ENCODE measurements around the gene ST3GAL4. TPM values are rescaled to one million over a fixed set of nuclear protein-coding genes. Genes with fewer than 3 reads are reported as not detected.

Gene ST3GAL4
- polyA plus RNA-seq, 6 donors from 2014 or later: 0.32 to 1.3 (median 1.2) TPM; not detected in 3

GRCh38 chr11:126407101-126407521 lies 51.6 kb downstream of the ST3GAL4 start:
- no peak for DNase-seq
- H3K27me3 Mint-ChIP-seq: peaks cover 0 to 1% (median 0%) of the 10 kb centered on the region in 3 donors
- no peaks in the 10 kb centered on the region for H3K36me3 Mint-ChIP-seq
- no peak for ATAC-seq (ENCODE audit: low read depth in 2 of 2)
- H3K9me3 Mint-ChIP-seq: no peaks in the 10 kb centered on the region
- peak overlapping the region in 1 of 6 donors; percentile 78 for H3K27ac Mint-ChIP-seq
- no peaks in the 10 kb centered on the region for H3K4me1 Mint-ChIP-seq
- H3K4me3 Mint-ChIP-seq: no peak overlapping the region

DNA sequence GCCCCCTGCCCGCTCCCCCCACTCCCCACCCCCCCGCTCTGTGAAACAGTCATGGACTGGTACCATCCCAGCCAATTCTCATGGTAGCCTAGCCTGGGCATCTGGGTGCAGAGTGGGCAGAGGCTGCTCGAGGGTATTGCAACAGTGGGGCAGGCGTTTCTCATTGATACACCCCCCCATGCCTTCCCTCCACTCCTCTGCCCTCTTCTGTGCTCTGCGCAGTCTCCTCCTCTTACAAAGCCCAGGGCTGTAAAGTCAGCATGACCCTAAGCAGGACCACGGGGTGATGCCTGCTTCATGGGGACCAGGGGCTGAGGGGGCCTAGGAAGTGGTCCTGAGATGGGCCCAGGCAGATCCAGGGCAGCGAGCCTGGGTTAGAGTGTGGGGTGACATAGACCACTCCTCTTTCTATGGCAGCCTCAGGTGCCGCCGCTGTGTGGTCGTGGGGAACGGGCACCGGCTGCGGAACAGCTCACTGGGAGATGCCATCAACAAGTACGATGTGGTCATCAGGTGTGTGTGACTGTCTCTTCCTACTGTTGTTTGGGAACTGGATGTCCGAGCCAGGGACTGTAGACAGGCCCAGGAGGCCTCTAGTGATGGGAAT lies 52.3 kb downstream of the ST3GAL4 start:
- Mint-ChIP-seq H3K4me3 (no peak overlapping the region), H3K36me3 (no peaks in the 10 kb centered on the region), H3K9me3 (no peaks in the 10 kb centered on the region), H3K4me1 (no peaks in the 10 kb centered on the region), H3K27ac (peak overlapping the region in 2 of 6 donors; percentile 41 to 47), H3K27me3 (no peaks in the 10 kb centered on the region)
- no peak for DNase-seq
- ATAC-seq (ENCODE audit: low read depth in 2 of 2): no peak

DNA sequence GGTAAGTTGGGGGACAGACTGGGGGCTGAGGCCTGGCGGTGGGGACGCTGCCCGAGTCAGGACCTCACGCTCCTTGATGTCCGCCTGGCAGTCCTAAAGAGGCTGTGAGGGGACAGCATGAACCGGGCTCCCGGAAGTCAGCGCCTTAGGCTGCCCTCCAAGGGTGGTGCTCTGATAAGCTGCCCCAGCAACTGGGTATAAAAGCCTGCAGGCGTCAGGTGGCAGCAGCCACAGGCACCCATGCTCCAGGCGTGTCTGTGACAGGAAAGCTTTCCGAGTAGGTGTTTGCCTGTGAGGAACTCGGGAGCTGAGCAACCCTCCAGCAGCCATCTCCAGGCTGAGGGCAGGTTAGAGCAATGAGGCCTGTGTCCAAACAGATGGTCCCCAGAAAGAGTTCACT lies 53.0 kb downstream of the ST3GAL4 start:
- H3K27ac Mint-ChIP-seq: peak overlapping the region in 1 of 6 donors; percentile 31

DNA sequence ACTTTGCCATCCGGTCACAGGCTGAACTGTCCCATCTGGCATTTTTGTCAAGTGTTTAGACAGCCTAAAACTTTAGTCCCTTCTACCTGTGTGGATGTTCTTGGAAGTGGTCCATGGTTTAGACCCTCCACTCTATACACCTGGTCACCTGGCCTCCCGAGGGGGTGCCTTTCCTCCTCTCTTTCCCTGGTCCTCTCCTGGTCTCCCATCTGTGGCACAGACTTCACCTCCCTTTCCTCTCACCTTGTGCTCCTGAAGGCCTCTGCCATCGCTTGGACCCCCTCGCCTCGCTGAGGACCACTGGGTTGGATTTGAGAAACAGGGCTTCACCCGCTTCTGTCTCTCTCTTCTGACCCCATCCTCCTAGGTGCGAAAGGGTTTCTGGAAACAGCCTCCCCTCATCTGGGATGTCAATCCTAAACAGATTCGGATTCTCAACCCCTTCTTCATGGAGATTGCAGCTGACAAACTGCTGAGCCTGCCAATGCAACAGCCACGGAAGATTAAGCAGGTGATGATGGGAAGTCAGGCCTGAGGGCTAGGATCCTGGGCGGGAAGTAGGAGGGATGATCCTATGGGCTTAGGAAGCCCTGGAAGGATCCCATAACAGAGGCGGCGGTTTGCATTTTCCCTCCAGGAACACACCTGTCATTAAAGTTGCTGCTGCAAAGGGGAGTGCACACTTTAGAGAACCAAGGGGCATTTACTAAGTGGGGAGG lies 53.6 kb downstream of the ST3GAL4 start:
- Mint-ChIP-seq H3K36me3 (no peaks in the 10 kb centered on the region), H3K4me3 (no peak overlapping the region), H3K27me3 (no peaks in the 10 kb centered on the region), H3K4me1 (no peaks in the 10 kb centered on the region), H3K27ac (peak overlapping the region in 1 of 6 donors; percentile 19), H3K9me3 (no peaks in the 10 kb centered on the region)
- DNase-seq (no peak), ATAC-seq (ENCODE audit: low read depth in 2 of 2) (no peak)

More for the DNA sequence above, 53.0 kb downstream of the ST3GAL4 start:
- ATAC-seq (ENCODE audit: low read depth in 2 of 2): no peak
- Mint-ChIP-seq H3K4me1 (no peaks in the 10 kb centered on the region), H3K36me3 (no peaks in the 10 kb centered on the region), H3K9me3 (no peaks in the 10 kb centered on the region), H3K27me3 (no peaks in the 10 kb centered on the region), H3K4me3 (no peak overlapping the region)
- DNase-seq: no peak

DNA sequence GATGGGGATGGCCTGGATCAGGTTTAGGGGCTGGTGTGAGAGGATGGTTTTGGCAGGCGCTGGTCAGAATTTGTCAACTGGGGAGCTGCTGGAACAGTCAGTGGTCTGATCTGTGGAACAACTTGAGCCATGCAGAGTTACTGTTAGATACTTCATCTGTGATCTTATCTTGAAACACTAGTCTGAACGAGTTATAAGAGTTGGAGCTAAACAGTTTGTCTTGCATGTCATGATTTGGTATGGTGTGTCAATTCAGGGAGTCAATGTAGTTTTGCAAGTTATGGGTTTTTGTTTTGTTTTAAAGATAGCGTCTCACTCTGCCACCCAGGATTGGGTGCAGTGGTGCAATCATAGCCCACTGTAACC lies 54.1 kb downstream of the ST3GAL4 start:
- Mint-ChIP-seq H3K4me1 (no peaks in the 10 kb centered on the region), H3K27ac (peak overlapping the region in 1 of 6 donors; percentile 19), H3K4me3 (no peak overlapping the region), H3K36me3 (no peaks in the 10 kb centered on the region), H3K27me3 (peaks cover 0 to 1% (median 0%) of the 10 kb centered on the region in 3 donors), H3K9me3 (no peaks in the 10 kb centered on the region)
- ATAC-seq (ENCODE audit: low read depth in 2 of 2): no peak
- no peak for DNase-seq

DNA sequence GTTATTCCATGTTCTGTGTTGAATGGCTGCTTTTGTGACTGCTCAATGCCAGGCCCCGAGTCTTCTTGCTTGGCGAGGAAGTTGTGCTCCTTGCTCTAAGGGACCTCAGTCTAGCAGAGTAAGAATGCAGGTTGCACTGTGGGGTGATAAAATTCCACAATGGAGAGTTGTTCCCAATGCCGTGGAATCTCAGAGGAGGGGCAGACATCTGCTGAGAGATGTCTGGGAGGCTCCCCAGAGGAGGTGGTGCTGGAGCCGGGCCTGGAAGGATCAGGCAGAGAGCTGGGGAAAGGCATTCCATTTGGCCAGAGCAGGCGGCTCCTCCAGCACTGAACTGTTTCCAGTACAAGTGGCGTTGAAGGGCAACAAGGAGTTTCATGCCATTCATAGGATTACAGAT lies 55.2 kb downstream of the ST3GAL4 start:
- peak overlapping the region in 1 of 8 donors; percentile 17 for H3K4me3 Mint-ChIP-seq
- H3K27ac Mint-ChIP-seq: no peak overlapping the region
- DNase-seq (no peak), ATAC-seq (ENCODE audit: low read depth in 2 of 2) (no peak)
- no peaks in the 10 kb centered on the region for H3K36me3 Mint-ChIP-seq
- H3K4me1 Mint-ChIP-seq: peaks cover 0 to 1% (median 0%) of the 10 kb centered on the region in 3 donors
- peaks cover 0 to 8% (median 0%) of the 10 kb centered on the region in 3 donors for H3K27me3 Mint-ChIP-seq
- H3K9me3 Mint-ChIP-seq: no peaks in the 10 kb centered on the region

GRCh38 chr11:126411971-126412381 lies 56.5 kb downstream of the ST3GAL4 start:
- H3K4me1 Mint-ChIP-seq: peaks cover 6 to 8% (median 8%) of the 10 kb centered on the region in 3 donors
- H3K27me3 Mint-ChIP-seq: peaks cover 0 to 8% (median 0%) of the 10 kb centered on the region in 3 donors
- DNase-seq (no peak), ATAC-seq (ENCODE audit: low read depth in 2 of 2) (no peak)
- no peaks in the 10 kb centered on the region for H3K9me3 Mint-ChIP-seq
- H3K4me3 Mint-ChIP-seq: no peak overlapping the region
- no peaks in the 10 kb centered on the region for H3K36me3 Mint-ChIP-seq
- H3K27ac Mint-ChIP-seq: peak overlapping the region in 2 of 6 donors; percentile 35 to 83

DNA sequence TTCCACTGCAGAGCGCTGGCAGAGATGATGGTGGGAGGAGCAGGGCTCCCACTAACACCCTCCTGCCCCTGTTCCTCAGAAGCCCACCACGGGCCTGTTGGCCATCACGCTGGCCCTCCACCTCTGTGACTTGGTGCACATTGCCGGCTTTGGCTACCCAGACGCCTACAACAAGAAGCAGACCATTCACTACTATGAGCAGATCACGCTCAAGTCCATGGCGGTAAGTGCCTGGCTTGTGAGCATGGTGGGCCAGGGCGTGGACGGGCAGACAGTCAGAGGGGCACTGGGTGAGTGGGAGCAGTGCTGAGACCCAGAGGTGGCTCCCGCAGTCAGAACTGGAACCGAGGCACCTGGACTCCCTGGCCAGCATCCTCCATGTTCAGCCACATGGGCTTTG lies 57.9 kb downstream of the ST3GAL4 start:
- Mint-ChIP-seq H3K4me1 (peaks cover 6 to 8% (median 8%) of the 10 kb centered on the region in 3 donors), H3K4me3 (no peak overlapping the region), H3K9me3 (no peaks in the 10 kb centered on the region), H3K36me3 (no peaks in the 10 kb centered on the region), H3K27ac (no peak overlapping the region), H3K27me3 (peaks cover 0 to 8% (median 0%) of the 10 kb centered on the region in 3 donors)
- DNase-seq (no peak), ATAC-seq (ENCODE audit: low read depth in 2 of 2) (no peak)

- ATAC-seq (ENCODE audit: low read depth in 2 of 2): no peak
- no peaks in the 10 kb centered on the region for H3K9me3 Mint-ChIP-seq
- DNase-seq: no peak
- no peak overlapping the region for H3K4me3 Mint-ChIP-seq
- peaks cover 6 to 8% (median 8%) of the 10 kb centered on the region in 3 donors for H3K4me1 Mint-ChIP-seq
- H3K27ac Mint-ChIP-seq: no peak overlapping the region
- H3K27me3 Mint-ChIP-seq: peaks cover 0 to 8% (median 3%) of the 10 kb centered on the region in 3 donors
- no peaks in the 10 kb centered on the region for H3K36me3 Mint-ChIP-seq
Measured at GRCh38 chr11:126413843-126414405, 58.4 kb downstream of the ST3GAL4 start.

- Mint-ChIP-seq H3K36me3 (no peaks in the 10 kb centered on the region), H3K27me3 (peaks cover 0 to 8% (median 3%) of the 10 kb centered on the region in 3 donors), H3K4me1 (peaks cover 6 to 8% (median 8%) of the 10 kb centered on the region in 3 donors), H3K27ac (no peak overlapping the region), H3K9me3 (no peaks in the 10 kb centered on the region), H3K4me3 (peak overlapping the region in 2 of 8 donors; percentile 4 to 55)
- ATAC-seq (ENCODE audit: low read depth in 2 of 2): no peak
- no peak for DNase-seq
Measured at GRCh38 chr11:126414615-126415014, 59.1 kb downstream of the ST3GAL4 start.

GRCh38 chr11:126415128-126415527 lies 59.6 kb downstream of the ST3GAL4 start:
- no peak for ATAC-seq (ENCODE audit: low read depth in 2 of 2)
- Mint-ChIP-seq H3K27me3 (peaks cover 0 to 8% (median 3%) of the 10 kb centered on the region in 3 donors), H3K4me1 (peaks cover 11 to 13% (median 13%) of the 10 kb centered on the region in 3 donors), H3K36me3 (no peaks in the 10 kb centered on the region), H3K9me3 (no peaks in the 10 kb centered on the region), H3K27ac (no peak overlapping the region), H3K4me3 (peak overlapping the region in 1 of 8 donors; percentile 55)
- DNase-seq: no peak

DNA sequence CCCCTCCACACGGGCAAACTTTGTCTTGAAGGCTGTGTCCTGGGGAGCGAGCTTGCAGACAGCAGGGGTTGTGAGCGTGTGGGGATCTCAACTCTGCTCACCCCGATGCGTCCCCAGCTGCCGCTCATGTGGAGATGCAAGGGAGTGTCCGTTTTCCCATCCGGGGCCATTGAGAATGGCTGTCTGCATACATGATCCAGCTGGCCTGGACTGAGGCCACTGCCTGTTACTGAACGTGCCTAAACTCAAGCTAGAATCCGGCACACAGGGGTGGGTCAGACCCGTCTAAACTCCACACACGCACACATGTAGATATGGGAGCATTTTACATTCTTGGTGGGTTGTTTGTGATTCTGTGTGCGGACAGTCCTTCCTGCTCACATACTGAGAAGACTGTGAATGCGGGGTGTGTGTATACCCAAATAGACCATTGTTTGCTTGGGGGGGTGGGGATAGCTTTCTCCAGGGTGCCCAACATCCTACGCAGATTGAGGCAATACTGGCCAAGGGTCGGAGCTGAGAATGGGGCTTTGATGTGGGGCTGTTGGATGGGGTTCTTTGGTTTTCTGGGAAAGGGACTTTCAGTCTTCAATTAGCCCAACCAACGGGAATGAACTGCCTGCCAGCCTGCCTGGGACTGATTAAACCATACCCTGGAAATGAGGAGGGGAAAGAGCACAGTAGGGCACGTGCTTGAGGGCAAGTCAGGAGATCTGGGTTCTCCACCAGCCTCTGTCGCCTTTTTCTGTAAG lies 60.4 kb downstream of the ST3GAL4 start:
- Mint-ChIP-seq H3K4me1 (peaks cover 17 to 19% (median 19%) of the 10 kb centered on the region in 3 donors), H3K27ac (no peak overlapping the region), H3K9me3 (no peaks in the 10 kb centered on the region), H3K4me3 (peak overlapping the region; percentile 45 to 77 (median 68)), H3K27me3 (peaks cover 0 to 8% (median 7%) of the 10 kb centered on the region in 3 donors), H3K36me3 (no peaks in the 10 kb centered on the region)
- DNase-seq (no peak), ATAC-seq (ENCODE audit: low read depth in 2 of 2) (no peak)

DNA sequence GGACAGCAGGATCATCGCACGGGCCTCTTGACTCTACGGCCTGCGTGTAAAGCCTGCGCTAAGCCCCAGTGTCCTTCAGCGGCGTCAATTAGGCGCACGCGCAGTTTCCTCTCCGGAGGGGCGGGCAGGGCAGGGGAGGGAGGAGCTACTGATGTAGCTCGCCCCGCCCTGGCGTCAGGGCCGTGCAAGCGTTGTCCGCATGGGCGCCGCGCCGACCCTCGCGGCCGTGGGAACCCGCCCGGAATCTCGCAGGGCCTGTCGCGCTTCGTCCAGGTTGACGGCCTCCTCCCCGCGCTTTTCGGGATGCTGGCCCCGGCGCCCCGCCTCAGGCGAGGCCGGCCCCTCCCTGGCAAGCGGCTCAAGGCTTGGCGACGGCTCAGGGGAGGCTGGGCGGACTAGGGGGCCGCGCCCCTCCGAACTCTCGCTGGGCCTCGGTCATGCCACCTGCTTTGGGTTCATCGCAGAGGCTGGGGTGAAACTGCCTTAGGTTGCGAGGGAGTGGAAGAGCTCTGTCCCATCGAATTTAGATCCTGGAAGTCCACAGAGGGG lies 61.1 kb downstream of the ST3GAL4 start:
- Mint-ChIP-seq H3K36me3 (no peaks in the 10 kb centered on the region), H3K9me3 (no peaks in the 10 kb centered on the region), H3K27ac (peak overlapping the region in 2 of 6 donors; percentile 21 to 38), H3K4me1 (peaks cover 18 to 27% (median 25%) of the 10 kb centered on the region in 3 donors), H3K4me3 (peak overlapping the region; percentile 45 to 84 (median 68)), H3K27me3 (peaks cover 0 to 8% (median 7%) of the 10 kb centered on the region in 3 donors)
- DNase-seq: peak; percentile 39
- peak; percentile 84 to 85 for ATAC-seq (ENCODE audit: low read depth in 2 of 2)
